Esophagus muscularis mucosa (tissue), 4 donors: ENCODE data around the gene CD40.

Experiments used
- EP300 ChIP-seq: sonication (generic); formaldehyde crosslinking; IDR thresholded peaks from one replicate; pipeline ENCODE4 v1.6.1; 2017; ENCODE audit warnings: antibody characterized with exemption
- POLR2A ChIP-seq: fragments of 450-650 bp; IDR thresholded peaks from one replicate; pipeline ENCODE4 v1.6.1; 2017; ENCODE audit warnings: antibody characterized with exemption, moderate library complexity, mild to moderate bottlenecking, low read depth
- TF ChIP-seq, protein P1 (sequence below), 3 experiments: fragments of 200-600 bp in 2 of 3; fragments of 450-650 bp in 1 of 3; sonication (generic) in 2 of 3; IDR thresholded peaks; one replicate each; pipeline ENCODE4 v1.5.1; 2017 to 2019; ENCODE audit warnings: antibody characterized with exemption in 3 of 3, mild to moderate bottlenecking in 2 of 3, moderate library complexity in 1 of 3

- no peak for TF ChIP-seq POLR2A
- no peak for TF ChIP-seq EP300
- TF ChIP-seq, protein P1, sequence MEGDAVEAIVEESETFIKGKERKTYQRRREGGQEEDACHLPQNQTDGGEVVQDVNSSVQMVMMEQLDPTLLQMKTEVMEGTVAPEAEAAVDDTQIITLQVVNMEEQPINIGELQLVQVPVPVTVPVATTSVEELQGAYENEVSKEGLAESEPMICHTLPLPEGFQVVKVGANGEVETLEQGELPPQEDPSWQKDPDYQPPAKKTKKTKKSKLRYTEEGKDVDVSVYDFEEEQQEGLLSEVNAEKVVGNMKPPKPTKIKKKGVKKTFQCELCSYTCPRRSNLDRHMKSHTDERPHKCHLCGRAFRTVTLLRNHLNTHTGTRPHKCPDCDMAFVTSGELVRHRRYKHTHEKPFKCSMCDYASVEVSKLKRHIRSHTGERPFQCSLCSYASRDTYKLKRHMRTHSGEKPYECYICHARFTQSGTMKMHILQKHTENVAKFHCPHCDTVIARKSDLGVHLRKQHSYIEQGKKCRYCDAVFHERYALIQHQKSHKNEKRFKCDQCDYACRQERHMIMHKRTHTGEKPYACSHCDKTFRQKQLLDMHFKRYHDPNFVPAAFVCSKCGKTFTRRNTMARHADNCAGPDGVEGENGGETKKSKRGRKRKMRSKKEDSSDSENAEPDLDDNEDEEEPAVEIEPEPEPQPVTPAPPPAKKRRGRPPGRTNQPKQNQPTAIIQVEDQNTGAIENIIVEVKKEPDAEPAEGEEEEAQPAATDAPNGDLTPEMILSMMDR (IDR thresholded peaks at IDR 0.05), result no peak
Measured at GRCh38 chr20:46123482-46124245, 5.5 kb downstream of the CD40 start.
